Activated CD4-positive, alpha-beta T cell treated with anti-CD3 and anti-CD28 coated beads, Interleukin-2, amount 50 U/mL, for 1 hour (primary cell): ENCODE measurements around the gene ARMC2.
A peak's percentile ranks its signal among the peaks of the same experiment; 100 is the strongest.
"Not testable (repeated sequence)": the region's sequence is repeated elsewhere in the genome, so short reads cannot be mapped to it uniquely, and the experiment has no call there.

Experiments used
- DNase-seq: peaks from one replicate; pipeline ENCODE4 v3.0.0-alpha.2; 2020

The ARMC2 gene

DNA sequence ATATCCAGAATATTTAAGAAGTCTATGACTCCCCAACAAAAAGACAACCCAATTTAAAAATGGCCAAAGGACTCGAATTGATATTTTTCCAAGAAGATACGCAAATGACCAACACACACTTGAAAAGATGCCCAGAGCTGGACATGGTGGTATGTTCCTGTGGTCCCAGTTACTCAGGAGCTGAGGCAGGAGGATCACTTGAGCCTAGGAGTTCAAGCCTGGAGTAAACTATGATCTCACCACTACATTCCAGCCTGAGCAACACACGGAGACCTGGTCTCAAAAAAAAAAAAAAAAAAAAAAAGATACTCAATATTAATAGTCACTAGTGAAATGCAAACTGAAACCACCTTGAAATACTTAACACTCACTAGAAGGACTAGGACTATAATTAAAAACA, 12.2 kb upstream of the ARMC2 start:
- no peak for DNase-seq

GRCh38 chr6:108837236-108837971, 10.8 kb upstream of the ARMC2 start:
- DNase-seq: no peak

DNA sequence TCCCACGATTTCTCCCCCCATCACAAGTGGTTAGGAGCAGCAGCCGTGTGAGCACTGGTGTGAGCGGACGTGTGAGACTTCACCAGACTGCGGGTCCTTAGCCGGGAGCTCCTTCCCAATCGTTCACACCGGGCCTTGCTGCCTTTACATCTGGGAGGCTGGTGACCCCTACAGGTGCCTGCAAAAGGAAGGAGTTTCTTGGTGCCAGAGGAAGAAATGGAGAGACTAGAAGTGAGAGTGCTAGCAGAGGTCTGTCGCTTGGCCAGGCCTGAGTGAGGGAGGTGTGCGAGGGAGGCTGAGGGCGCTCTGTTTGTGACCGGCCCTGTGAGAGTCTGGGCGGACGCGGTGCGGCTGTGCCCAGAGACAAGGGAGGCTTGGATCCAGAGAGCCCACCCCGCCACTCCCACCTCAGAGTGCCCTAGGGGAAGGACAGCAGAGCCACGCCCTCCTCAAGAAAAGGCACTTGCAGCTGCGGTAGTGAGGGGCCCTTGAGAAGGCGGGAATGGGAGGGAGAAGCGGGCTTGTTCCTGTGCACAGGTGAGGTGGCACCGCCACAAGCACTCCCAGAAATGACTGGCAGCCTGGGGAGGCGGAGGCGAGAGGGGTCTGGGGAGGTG, 10.0 kb upstream of the ARMC2 start:
- DNase-seq: no peak

GRCh38 chr6:108839083-108839642, 9.1 kb upstream of the ARMC2 start:
- DNase-seq: no peak

GRCh38 chr6:108840919-108841318, 7.3 kb upstream of the ARMC2 start:
- no peak for DNase-seq

GRCh38 chr6:108841377-108841855, 6.8 kb upstream of the ARMC2 start:
- DNase-seq: no peak

DNA sequence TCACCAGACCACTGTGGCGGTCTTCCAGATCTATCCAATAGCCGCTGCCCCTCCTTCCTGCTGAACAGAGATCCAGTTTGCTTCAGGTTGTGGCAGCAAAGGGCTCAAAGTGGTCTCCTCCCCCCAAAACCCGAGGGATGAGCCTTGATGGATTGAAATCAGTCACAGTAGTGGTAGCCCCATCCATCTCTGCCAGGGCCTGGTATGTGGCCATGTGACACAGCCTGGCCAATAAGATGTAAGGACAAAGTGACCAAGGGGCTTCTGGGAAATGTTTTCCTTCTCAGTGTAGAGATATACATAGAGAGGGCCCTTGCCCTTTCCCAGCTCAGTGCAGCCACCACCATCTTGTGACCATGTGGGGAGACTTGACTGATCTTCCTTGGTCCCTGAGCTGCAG, 4.1 kb upstream of the ARMC2 start:
- DNase-seq: no peak

DNA sequence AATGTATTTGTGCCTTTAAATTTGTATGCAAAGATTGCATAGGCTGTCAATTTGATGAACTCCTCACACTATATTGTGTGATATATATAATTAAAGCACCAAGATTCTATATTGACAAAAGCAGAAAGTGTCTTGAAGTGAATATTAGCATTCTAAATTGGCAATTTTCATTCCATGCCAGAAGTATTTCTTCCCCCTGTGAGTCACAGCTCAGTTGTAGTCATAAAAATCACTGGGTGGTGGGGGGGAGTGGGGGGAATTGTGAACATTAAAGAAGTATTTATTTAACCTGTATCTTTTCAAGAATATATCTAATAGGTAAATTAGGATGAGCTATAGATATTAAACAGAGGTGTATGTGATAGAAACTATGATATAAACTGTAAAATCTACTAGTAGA, 3.1 kb upstream of the ARMC2 start:
- no peak for DNase-seq

- no peak for DNase-seq
Measured at GRCh38 chr6:108846101-108846500, 2.1 kb upstream of the ARMC2 start.

DNA sequence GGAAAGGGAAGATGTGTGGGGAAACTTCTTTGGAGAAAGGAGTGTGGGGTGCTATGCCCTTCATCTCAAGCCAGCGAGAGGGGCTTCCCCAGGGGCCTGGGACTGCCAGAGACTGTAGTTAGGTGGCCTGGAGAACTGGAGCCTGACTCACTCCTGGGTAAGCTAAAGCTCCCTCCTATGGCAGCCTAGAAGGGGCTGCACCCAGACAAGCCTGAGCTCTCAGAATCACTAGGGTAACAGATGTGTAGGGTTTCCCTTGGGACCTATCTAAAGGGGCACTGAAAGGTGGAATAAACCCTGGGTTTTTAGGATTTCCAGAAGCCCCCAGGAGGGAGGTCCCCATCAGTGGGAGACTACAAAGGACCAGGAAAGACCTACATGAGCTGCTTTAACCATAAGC, 1.6 kb upstream of the ARMC2 start:
- DNase-seq: no peak

GRCh38 chr6:108847738-108848115, 495 bp upstream of the ARMC2 start:
- no peak for DNase-seq

- no peak for DNase-seq
Measured at GRCh38 chr6:108850669-108851465, 2.6 kb downstream of the ARMC2 start.

GRCh38 chr6:108851756-108852155, 3.5 kb downstream of the ARMC2 start:
- DNase-seq: no peak

DNA sequence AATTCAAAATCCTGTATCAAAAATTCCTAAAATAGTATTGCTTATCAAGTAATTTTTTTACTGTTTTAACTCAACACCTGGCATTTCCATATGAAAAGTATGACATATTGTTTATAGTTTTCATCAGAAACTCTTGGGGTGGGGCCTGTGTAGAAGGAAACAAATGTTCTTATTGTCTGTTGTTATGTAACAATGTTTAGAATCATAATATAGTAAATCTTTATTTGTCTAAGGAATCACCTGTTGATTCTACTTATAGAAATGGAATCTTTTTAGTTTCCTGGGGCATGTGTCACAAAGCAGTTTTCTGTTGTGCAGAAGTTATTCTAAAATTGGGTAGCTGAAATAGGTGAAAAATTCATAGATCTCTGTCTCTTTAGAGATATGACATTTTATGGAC, 4.9 kb downstream of the ARMC2 start:
- no peak for DNase-seq

DNA sequence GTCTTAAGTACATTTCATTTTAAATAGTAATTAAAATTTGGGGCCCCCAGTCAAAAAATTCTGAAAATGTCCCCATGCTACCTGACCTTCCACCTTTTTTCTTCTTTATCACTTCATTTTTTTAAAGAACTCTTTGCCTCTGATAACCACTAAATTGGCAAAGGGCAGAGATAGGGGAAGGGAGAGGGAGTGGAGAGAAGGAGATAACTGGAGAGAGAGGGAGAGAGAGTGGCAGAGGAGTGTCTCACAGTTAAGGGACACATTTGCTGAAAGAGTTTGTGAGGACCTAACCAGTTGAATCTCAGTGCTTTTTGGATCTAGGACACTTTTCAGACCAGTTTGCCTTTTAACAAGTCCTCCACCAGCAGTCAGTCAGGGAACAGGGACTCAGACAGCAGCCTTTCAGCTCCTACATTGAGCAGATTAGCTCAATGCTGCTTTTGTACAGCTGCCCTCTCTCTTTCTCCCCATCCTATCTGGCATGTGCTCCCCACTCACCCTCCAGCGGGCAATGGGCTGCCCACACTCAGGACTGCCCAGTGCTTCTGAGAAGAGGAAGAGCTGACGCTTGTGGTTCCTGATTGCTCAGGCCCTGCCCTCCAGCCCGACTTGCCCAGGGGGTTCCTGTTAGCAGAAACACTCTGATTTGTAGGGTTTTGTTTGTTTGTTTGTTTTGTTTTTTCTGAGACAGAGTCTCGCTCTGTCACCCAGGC, 14.4 kb downstream of the ARMC2 start:
- DNase-seq: no peak

- DNase-seq: not testable (repeated sequence)
Measured at GRCh38 chr6:108865751-108866286, 17.6 kb downstream of the ARMC2 start.

- no peak for DNase-seq
Measured at GRCh38 chr6:108866798-108867197, 18.6 kb downstream of the ARMC2 start.

GRCh38 chr6:108868647-108869046, 20.4 kb downstream of the ARMC2 start:
- no peak for DNase-seq

DNA sequence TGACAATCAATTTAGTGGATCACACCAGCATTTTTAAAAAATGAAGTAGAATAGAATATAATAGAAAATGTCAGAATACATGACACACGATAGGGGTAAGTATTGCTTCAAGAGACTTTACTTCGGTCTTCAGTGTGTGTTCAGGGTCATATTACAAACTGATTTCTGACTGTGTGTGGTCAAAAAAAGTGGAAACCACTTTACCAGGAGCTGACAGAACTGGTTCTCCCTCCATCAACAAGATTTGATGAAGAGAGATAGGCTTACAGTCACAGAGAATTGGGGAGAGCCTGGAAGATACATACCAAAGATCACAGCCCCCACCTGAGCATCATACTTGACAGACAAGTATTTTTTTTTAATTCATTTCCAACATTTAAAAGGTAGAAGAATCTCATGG, 21.7 kb downstream of the ARMC2 start:
- DNase-seq: no peak

- DNase-seq: no peak
Measured at GRCh38 chr6:108870357-108870756, 22.1 kb downstream of the ARMC2 start.

GRCh38 chr6:108872141-108872557, 23.9 kb downstream of the ARMC2 start:
- DNase-seq: peak; percentile 9

- DNase-seq: no peak
Measured at GRCh38 chr6:108872575-108872974, 24.4 kb downstream of the ARMC2 start.

GRCh38 chr6:108873251-108873650, 25.0 kb downstream of the ARMC2 start:
- DNase-seq: no peak
